HepG2 (cell line): ENCODE results near the gene GRAMD4. TPM values are rescaled to one million over a fixed set of nuclear protein-coding genes. Genes with fewer than 3 reads are reported as not detected.

Experiments used
- ATF4 ChIP-seq, 2 experiments: fragments of 450-650 bp in 1 of 2; sonication (generic) in 1 of 2; formaldehyde crosslinking; IDR thresholded peaks; 2 replicates each; pipeline versions ENCODE4 v1.5.0 to v1.8.0; 2020 to 2022; ENCODE audit warnings: mild to moderate bottlenecking in 1 of 2, missing genetic modification reagents in 1 of 2
- GFI1 ChIP-seq: sonication (generic); formaldehyde crosslinking; IDR thresholded peaks from 2 replicates; pipeline ENCODE4 v1.5.0; 2020; ENCODE audit warnings: missing genetic modification reagents, mild to moderate bottlenecking, borderline replicate concordance
- KLF6 ChIP-seq: IDR thresholded peaks from 2 replicates; pipeline ENCODE4 v1.8.0; 2016; ENCODE audit warnings: missing biosample characterization, missing genetic modification reagents
- MEF2D ChIP-seq: sonication (generic); formaldehyde crosslinking; IDR thresholded peaks from 2 replicates; pipeline ENCODE4 v1.5.1; 2020; ENCODE audit warnings: mild to moderate bottlenecking, missing genetic modification reagents
- MEIS2 ChIP-seq: sonication (generic); formaldehyde crosslinking; IDR thresholded peaks from 2 replicates; pipeline ENCODE4 v1.9.0; 2021; ENCODE audit warnings: mild to moderate bottlenecking, missing genetic modification reagents
- MIXL1 ChIP-seq: IDR thresholded peaks from 2 replicates; pipeline ENCODE4 v1.6.1; 2016
- NCOA2 ChIP-seq: sonication (generic); formaldehyde crosslinking; IDR thresholded peaks from 2 replicates; pipeline ENCODE4 v1.8.0; 2022; ENCODE audit warnings: inconsistent platforms
- POLR2AphosphoS5 ChIP-seq: IDR thresholded peaks from 2 replicates; pipeline ENCODE4 v1.6.1; 2012; ENCODE audit warnings: low read depth, low read length
- SRSF4 ChIP-seq: fragments of 200-400 bp; formaldehyde crosslinking; IDR thresholded peaks from one replicate; pipeline ENCODE4 v1.6.1; 2018; ENCODE audit warnings: mild to moderate bottlenecking, low read depth, low read length, moderate library complexity; ENCODE audit not compliant: poor library complexity, severe bottlenecking
- THRA ChIP-seq: sonication (generic); formaldehyde crosslinking; IDR thresholded peaks from 2 replicates; pipeline ENCODE4 v1.4.0; 2020; ENCODE audit warnings: missing genetic modification reagents, borderline replicate concordance
- ZBTB38 ChIP-seq: sonication (generic); formaldehyde crosslinking; IDR thresholded peaks from 2 replicates; pipeline ENCODE4 v1.5.1; 2020; ENCODE audit warnings: mild to moderate bottlenecking, missing genetic modification reagents
- ZFY ChIP-seq: sonication (generic); formaldehyde crosslinking; IDR thresholded peaks from 2 replicates; pipeline ENCODE4 v1.4.0; 2020; ENCODE audit warnings: missing genetic modification reagents
- ZNF18 ChIP-seq: sonication (generic); formaldehyde crosslinking; IDR thresholded peaks from 2 replicates; pipeline ENCODE4 v1.8.0; 2022; ENCODE audit warnings: mild to moderate bottlenecking, missing genetic modification reagents; ENCODE audit not compliant: insufficient replicate concordance
- ZNF280D ChIP-seq: sonication (generic); formaldehyde crosslinking; IDR thresholded peaks from 2 replicates; pipeline ENCODE4 v1.5.1; 2020; ENCODE audit warnings: mild to moderate bottlenecking, missing genetic modification reagents
- ZNF432 ChIP-seq: sonication (generic); formaldehyde crosslinking; IDR thresholded peaks from 2 replicates; pipeline ENCODE4 v1.5.0; 2020; ENCODE audit warnings: missing genetic modification reagents, mild to moderate bottlenecking, borderline replicate concordance
- ZNF720 ChIP-seq: sonication (generic); formaldehyde crosslinking; IDR thresholded peaks from 2 replicates; pipeline ENCODE4 v1.4.0; 2020; ENCODE audit warnings: missing genetic modification reagents
- ZNF749 ChIP-seq: sonication (generic); formaldehyde crosslinking; IDR thresholded peaks from 2 replicates; pipeline ENCODE4 v1.8.0; 2022; ENCODE audit warnings: mild to moderate bottlenecking, missing genetic modification reagents, moderate library complexity, borderline replicate concordance
- ZXDC ChIP-seq: sonication (generic); formaldehyde crosslinking; IDR thresholded peaks from 2 replicates; pipeline ENCODE4 v1.5.0; 2020; ENCODE audit warnings: mild to moderate bottlenecking, missing genetic modification reagents
- polyA plus RNA-seq, 8 experiments: library from polyadenylated mRNA; depleted of rRNA in 3 of 8; stranded (reverse) in 7 of 8; unstranded in 1 of 8; fragments of >200 nt; fragmentation: Illumina TruSeq in 4 of 8; extraction: Trizol in 4 of 8; gene quantifications; 2 replicates each; pipeline versions ENCODE4 v1.2.1 to v1.2.3, GENCODE V29; 2011 to 2016; ENCODE audit warnings: low read depth in 4 of 8, missing spikeins in 1 of 8, mixed read lengths in 1 of 8; ENCODE audit not compliant: insufficient read depth in 1 of 8
- total RNA-seq, 5 experiments: library from RNA; depleted of rRNA; stranded (reverse); fragments of >200 nt; fragmentation: Illumina TruSeq; extraction: Trizol; gene quantifications; 2 replicates each; pipeline ENCODE4 v1.2.3, GENCODE V29; 2016; ENCODE audit warnings: low read depth in 1 of 5

GRAMD4 gene
- total and polyA plus RNA-seq, 2 of the 13 experiments (the other 11 are each of a cell fraction or from before 2014, with no cell fraction given), result 15.2 to 15.7 TPM

GRCh38 chr22:46574993-46575910 is 44.9 kb upstream of the GRAMD4 start (continued):
- TF ChIP-seq ATF4 (CRISPR knock-in tag; IDR thresholded peaks at IDR 0.05), result no peak
- TF ChIP-seq ZNF280D (CRISPR knock-in tag), result peak; percentile 54; the same call in 1 of the 2 replicates
- no peak for TF ChIP-seq ZNF749 (CRISPR knock-in tag)
- TF ChIP-seq ZNF18, result no peak
- TF ChIP-seq MEIS2 (CRISPR knock-in tag), result peak; percentile 64; the same call in 1 of the 2 replicates
- peak; percentile 11; the same call in 1 of the 2 replicates for TF ChIP-seq NCOA2 (CRISPR knock-in tag)
- TF ChIP-seq ZXDC (CRISPR knock-in tag), result no peak
- peak; percentile 39; the same call in 1 of the 2 replicates for TF ChIP-seq THRA
- no peak for TF ChIP-seq ZNF720 (CRISPR knock-in tag)
- no peak for TF ChIP-seq SRSF4
- TF ChIP-seq POLR2AphosphoS5, result peak; percentile 36; the same call in 1 of the 2 replicates
- no peak for TF ChIP-seq ZFY
- TF ChIP-seq MIXL1 (CRISPR knock-in tag), result 0 out of 2 replicates have a peak, but pooled peaks have one; percentile 30
- TF ChIP-seq KLF6 (CRISPR knock-in tag), result no peak
- peak; percentile 42; the same call in 1 of the 2 replicates for TF ChIP-seq MEF2D (CRISPR knock-in tag)
- TF ChIP-seq GFI1 (CRISPR knock-in tag), result no peak
- TF ChIP-seq ZNF432 (CRISPR knock-in tag), result no peak
- TF ChIP-seq ZBTB38 (CRISPR knock-in tag), result peak; percentile 10; the same call in 1 of the 2 replicates
